Endothelial cell of umbilical vein (primary cell): ENCODE results near the gene ATF3.
A peak's percentile ranks its signal among the peaks of the same experiment; 100 is the strongest.

Experiments used
- CTCF ChIP-seq, 2 donors: IDR thresholded peaks; 1 replicate in 1 of 2; 2 replicates in 1 of 2; pipeline ENCODE4 v1.5.1; 2011; ENCODE audit warnings: low read length in 2 of 2, mild to moderate bottlenecking in 2 of 2, moderate library complexity in 2 of 2, control low read depth in 1 of 2, inconsistent platforms in 1 of 2, low read depth in 1 of 2; ENCODE audit not compliant: insufficient read depth in 1 of 2; ENCODE audit errors: extremely low read depth in 1 of 2
- EZH2 ChIP-seq: IDR thresholded peaks from 2 replicates; pipeline ENCODE4 v1.6.1; 2012; ENCODE audit warnings: borderline replicate concordance, low read depth, mild to moderate bottlenecking, moderate library complexity, low read length, inconsistent platforms; ENCODE audit not compliant: severe bottlenecking
- POLR2A ChIP-seq: IDR thresholded peaks from 2 replicates; pipeline ENCODE4 v1.6.1; 2012; ENCODE audit warnings: low read depth, mild to moderate bottlenecking, control low read depth, low read length

GRCh38 chr1:212607206-212607912 is 1.2 kb upstream of the ATF3 start:
- TF ChIP-seq POLR2A: no peak
- TF ChIP-seq CTCF (IDR thresholded peaks at IDR 0.05; ENCODE audit: extremely low read depth in 1 of 2, insufficient read depth in 1 of 2, low read depth in 1 of 2, low read length in 2 of 2): no peak
- TF ChIP-seq EZH2: peak; percentile 99
